Embryonic facial prominence (tissue), 1 donor: Measurements from ENCODE around the gene GGT6.

Experiments used
- DNase-seq: peaks from one replicate; pipeline ENCODE4 v3.0.0-alpha.2; 2016; ENCODE audit errors: extremely low spot score

The GGT6 gene

GRCh38 chr17:4538236-4539002 lies 22.0 kb downstream of the GGT6 start:
- DNase-seq = no peak

DNA sequence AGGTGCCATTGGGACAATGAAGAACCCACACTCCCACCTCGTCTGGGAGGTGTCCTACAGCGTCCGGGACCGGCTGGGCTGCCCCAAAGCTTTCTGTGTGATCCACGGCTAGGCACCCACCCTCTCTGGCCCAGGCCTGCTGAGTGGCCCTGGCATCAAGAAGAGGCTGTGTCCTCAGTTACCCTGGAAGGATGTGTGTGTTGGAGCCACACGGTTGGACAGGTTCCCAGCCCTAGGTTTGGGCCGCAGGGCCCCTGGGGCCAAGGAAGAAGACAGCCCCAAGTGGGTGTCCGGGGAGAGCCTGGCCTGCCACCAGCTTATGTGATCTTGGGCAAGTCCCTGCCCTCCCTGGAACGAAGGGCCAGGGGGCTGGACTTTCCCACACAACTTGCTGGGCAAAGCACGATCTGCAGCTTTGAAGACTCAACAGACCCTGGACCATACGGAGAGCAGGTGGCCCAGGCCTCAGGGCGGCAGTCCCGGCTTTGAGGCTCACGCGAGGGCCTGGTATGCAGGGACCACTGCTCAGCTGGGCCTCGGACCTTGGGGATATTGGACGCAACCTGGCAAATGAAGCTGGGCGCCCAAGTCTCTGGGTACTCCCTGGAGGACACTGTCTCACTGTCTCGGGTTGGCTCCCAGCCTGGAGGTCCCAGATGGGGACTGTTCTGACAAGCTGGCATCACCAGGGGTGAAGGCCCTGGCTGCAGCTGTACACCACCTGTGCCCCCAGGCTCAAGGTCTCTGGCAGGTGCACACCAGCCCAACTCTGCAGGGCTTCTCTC lies 22.7 kb downstream of the GGT6 start:
- DNase-seq = no peak

- no peak for DNase-seq
These were observed 23.5 kb downstream of the GGT6 start for GRCh38 chr17:4536742-4537411.

DNA sequence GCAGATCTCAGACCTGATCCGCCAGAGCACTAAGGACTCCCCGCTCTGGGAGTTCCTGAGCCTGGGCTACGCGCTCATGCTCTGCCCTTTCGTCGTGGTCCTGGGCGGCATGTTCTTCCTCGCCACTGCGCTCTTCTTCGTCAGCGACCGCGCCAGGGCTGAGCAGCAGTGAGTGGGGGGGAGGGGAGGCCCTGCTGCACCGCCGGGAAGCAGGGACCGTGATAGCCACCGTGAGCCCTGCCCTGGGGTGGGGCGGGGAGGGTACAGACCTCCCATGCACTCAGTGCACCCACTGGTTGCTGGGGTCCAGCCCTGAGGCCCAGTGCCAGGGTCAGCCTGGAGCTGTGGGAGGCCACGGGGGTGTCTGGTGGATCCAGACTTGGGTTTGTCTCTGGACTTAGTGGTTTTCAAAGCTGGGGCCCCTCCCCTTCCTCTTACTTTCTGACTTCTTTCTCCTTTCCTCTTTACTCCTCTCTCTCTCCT lies 24.1 kb downstream of the GGT6 start:
- no peak for DNase-seq

GRCh38 chr17:4535667-4536258 lies 24.6 kb downstream of the GGT6 start:
- no peak for DNase-seq

DNA sequence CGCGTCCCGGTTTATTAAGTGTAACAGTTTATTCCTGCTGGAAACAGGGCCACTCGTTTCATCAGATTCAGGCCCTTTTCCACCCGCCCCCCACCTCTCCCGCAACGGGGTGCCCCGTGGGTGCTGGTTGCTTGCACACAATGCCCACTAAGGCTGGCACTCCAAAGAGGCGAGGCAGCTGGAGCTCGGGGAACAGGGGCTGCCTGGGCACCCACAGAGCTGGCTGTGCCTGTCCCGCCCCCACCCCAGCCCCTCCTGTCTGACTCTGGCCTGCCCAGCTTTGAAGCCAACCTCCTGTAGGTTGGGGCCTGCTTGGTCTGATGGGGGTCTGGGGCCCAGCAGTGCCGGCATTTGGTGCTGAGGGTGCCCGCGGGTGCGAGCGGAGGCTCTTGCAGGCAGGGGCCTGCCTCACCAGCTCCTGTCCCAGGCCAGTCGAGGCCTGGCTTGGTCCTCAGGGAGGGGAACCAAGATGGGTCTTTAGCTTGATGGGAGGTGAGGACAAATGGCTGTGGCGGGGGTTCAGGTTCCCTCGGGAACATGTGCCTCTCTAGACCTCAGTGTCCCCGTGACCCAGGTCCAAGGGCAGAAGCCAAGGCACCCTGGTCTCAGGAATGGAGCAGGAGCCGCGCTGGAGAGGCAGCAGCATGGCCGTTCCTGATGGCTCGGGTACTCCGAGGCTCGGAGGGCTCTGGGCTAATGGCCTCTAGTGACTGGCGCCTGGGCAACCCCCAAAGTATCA lies 25.3 kb downstream of the GGT6 start:
- no peak for DNase-seq

DNA sequence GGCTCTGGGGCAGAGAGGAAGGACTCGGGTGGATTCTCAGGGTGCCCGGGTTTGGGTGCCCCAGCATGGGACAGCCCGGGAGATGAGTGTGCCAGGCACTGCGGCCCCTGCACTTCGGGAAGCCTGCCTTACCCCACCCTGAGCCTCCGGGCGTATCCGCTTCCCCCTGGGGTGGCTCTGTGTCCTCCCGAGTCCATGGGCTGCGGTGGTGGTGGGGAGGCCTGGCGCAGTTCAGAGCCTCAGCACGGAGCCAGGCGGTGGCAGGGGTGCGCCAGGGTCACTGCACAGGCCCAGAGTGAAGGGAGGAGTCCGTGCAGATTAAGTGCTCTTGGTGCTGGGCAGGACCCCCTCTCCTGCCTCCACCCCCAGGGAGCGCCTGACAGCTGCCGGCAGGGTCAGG lies 25.9 kb downstream of the GGT6 start:
- DNase-seq = no peak

DNA sequence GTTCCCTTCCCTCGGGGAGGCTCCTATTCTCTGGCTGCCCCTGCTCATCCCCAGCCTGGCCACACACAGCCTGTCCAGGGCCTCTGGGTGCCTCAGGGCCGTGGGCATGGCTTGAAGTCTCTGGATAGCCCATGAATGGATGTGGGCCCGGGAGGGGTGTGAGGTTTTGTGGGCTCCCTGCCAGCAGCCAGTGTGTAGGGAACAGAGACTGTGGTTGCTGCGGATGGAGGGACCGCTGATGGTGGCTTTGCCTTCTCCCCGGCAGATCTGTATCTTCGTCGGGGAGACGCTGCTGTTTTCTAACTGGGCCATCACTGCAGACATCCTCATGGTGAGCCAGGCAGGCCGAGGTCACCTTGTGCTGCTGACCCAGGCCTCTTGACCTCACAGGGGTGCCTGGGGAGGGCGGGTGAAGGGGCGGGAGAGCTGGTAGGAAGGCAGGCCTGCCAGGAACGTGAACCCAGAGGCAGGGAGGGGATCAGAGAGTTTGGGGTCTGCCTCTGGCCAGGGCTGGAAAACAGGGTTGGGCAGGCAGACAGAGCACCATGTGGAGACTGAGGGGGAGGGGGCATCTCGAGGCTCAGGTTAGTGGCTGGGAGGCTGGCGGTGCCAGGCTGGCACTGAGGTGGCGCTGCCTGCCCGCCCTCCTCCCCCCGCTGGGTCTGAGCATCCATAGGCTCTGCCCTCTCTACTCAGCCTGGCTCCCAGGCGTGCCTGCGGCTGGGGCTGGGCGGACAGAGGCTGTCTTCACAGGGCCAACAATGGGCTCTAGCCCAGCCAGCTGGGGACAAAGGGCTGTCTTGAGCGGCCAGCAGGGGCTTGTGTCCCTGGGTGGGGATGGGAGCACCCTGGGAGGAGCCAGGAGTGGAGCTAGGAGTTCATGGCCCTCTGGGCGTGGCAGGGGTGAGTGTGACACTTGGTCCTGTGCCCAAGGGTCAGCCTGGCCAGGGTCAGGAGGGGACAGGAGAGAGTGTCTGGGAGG lies 26.6 kb downstream of the GGT6 start:
- DNase-seq = no peak

GRCh38 chr17:4532860-4533522 lies 27.4 kb downstream of the GGT6 start:
- no peak for DNase-seq

DNA sequence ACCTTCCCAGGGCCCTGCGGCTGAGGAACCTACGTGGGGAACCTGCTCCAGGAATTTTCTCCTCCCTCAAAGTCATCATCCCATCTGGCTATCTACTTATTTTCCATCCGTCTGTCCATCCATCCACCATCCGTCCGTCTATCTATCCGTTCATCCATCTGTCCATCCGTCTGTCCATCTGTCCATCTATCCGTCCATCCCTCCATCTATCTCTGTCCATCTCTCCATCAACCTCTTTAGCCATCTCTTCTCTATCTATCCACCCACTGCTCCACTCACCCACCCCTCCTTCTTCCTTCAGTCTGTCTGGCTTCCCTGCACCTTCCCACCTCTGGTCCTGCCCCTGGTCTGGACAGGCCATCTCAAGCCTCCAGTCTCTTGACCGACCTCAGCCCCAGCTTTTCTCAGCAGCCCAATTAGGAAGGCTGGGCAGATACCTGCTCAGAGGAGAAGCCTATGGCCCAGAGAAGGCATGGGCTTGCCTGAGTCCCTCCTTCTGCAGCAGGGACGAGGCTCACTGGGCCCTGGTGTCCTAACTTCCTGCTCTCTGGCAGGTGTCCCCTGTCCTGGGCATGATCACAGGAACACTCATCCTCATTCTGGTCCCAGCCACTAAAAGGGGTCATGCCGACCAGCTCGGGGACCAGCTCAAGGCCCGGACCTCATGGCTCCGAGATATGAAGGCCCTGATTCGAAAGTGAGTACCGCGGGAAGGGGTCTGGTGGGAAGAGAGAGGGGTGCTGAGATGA lies 28.2 kb downstream of the GGT6 start:
- no peak for DNase-seq

GRCh38 chr17:4530799-4531730 lies 29.3 kb downstream of the GGT6 start:
- DNase-seq = no peak

DNA sequence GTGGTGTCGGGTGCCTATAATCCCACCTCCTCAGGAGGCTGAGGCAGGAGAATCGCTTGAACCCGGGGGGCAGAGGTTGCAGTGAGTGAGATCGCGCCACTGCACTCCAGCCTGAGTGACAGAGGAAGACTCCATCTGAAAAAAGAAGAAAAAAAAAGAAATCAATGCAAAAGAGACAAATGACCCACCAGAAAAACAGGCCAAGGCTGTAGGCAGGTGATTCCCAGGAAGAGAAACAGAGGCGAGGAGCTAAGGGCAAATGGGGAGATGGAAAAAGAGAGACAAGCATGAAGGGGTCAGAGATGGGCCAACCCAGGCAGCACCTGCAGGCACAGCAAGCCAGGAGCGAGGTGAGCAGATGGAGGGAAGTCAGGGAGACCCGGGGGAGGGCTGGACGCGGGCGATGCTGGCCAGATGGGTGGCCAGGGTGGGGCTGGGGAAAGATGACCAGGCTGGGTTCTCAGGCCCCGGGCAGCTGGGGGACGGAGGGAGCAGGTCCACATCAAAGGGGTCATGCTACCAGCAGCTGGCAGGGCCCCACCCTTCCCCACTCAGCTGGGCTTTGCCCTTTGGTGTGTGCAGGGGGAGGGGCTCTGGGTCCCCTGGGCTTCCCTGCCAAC lies 30.7 kb downstream of the GGT6 start:
- no peak for DNase-seq

- DNase-seq = no peak
These were observed 32.7 kb downstream of the GGT6 start for GRCh38 chr17:4527566-4528125.

GRCh38 chr17:4527134-4527533 lies 33.2 kb downstream of the GGT6 start:
- no peak for DNase-seq

GRCh38 chr17:4525691-4526397 lies 34.5 kb downstream of the GGT6 start:
- DNase-seq = no peak

- DNase-seq = no peak
These were observed 36.4 kb downstream of the GGT6 start for GRCh38 chr17:4523946-4524345.
